GM21515 (cell line): Measurements from ENCODE around the gene CHMP4B.

Experiments
- ATAC-seq: cut with Tn5 transposase; IDR thresholded peaks from one replicate; pipeline ENCODE4 v1.9.1; 2021; ENCODE audit not compliant: unreplicated experiment

The CHMP4B gene

DNA sequence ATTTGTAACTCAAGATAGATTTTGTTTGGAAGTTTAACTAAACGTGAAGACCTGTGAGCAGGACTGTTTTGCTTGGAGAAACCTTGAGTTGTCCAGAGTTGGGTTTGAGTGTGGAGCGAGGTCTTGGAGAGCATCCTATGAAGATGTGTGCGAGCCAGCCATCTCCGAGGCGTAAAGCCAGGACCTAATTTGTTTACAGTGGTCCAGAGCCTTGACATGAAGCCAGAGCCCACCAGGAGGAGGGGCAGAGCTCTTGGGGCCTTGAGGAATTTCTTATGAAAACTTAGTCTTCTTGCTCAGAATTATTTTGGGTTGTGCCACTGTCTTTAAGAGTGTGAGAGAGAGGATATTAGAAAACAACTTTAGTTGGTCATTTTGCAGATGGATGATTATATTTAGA lies 6.3 kb downstream of the CHMP4B start:
- ATAC-seq, result no peak

DNA sequence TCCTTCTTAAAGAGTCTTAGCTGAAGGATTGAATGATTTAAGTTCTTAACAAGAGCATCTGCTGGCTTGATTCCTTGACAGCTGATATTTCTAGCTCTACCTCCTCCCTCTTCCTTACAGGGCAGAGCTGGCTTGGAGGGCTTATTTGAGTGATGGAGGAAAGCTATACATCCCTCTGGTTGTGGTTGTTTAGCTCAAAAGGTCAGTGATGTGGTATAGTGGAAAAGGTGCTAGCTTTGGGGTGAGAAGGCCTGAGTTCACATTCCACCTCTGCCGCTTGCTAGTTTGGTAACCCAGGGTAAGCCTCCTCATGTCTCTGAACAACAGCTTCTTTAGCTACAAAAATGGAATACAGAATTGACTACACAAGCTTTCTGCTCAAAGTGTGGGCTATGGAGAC lies 8.3 kb downstream of the CHMP4B start:
- no peak for ATAC-seq

DNA sequence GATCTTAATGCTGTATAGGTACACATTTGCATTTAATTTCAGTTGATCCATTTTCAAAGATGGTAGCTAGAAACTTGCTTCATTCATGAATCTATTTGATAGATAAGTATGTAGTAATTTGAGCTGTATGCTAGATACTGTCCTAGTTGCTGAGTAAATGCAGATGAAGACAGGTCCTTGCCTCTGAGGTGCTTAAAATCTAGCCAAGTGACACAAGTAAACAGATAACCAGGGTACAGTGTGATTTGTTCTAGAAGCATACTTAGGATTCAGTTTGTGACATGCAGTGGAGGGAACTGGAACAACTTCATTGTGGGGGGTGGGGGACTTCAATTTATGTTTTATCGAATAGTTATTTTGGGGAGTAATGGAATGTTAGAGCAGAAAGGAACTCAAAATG lies 9.2 kb downstream of the CHMP4B start:
- ATAC-seq, result no peak

DNA sequence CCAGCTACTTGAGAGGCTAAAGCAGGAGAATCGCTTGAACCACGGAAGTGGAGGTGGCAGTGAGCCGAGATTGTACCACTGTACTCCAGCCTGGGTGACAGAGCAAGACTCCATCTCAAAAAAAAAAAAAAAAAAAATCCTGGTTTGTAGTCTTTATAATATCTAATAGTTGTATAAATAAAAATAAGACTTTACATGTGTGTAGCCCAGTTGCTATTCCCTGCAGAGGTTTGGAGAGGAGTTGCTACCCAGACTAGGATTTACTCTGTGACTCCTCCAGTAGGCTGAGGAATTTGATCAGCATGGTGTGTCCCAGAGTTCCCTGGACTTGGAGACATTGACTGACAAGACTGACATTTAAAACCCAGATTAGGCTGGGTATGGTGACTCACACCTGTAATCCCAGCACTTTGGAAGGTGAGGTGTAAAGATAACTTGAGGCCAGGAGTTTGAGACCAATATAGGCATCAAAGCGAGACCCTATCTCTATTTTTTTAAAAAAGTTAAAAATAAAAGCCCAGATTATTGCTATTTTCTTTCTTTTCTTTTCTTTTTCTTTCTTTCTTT lies 10.2 kb downstream of the CHMP4B start:
- no peak for ATAC-seq

DNA sequence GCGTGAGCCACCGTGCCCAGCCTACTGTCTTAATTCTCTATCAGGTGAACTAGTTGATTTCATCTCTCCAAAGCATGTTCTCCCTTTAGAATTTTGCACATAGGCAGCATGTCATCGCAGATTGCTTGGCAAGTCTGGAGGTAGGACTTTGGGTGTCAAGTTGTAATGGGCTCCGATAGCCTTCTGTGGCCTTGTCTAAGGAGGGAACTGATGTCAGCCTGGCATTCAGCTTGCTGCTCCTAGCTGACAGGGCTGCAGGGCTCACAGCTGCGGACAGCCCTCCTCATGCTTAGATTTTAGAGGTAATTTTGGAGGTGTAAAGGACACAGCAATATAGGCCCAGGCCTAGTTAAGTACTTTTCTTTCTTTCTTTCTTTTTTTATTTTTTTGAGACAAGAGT lies 11.3 kb downstream of the CHMP4B start:
- ATAC-seq, result no peak

DNA sequence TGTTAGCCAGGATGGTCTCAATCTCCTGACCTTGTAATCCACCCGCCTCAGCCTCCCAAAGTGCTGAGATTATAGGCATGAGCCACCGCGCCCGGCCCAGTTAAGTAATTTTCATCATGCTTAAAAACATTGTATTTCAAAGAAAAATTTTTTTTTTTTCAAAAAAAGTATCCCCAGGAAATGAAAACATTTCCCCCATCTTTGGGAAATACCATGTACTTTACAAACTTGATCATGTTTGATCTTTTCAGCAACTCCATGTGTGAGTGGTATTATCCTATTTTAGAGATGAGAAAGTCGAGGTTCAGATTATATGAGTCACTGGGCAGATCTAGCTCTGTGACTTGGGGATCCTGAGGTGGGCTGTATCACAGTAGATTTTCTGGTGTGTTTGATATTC lies 11.8 kb downstream of the CHMP4B start:
- ATAC-seq, result no peak

DNA sequence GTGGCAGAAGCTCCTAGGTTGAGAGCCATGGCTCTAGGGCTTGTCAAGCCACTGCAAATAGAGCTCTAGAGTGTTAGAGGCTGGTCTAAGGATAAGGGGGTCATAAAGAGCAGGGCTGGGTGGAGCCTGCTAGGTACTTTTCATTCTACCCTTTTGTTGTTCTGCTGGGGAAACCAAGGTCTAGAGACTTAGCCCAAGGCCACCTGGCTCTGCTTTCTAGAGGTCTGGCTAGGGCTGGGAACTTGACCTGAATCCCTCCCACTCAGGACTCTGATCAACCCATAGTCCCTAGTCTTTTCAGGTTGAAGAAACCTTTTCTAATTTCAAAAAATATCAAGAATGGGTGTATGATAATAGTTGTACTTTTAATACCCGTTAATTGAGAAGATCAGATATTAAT lies 13.7 kb downstream of the CHMP4B start:
- no peak for ATAC-seq

DNA sequence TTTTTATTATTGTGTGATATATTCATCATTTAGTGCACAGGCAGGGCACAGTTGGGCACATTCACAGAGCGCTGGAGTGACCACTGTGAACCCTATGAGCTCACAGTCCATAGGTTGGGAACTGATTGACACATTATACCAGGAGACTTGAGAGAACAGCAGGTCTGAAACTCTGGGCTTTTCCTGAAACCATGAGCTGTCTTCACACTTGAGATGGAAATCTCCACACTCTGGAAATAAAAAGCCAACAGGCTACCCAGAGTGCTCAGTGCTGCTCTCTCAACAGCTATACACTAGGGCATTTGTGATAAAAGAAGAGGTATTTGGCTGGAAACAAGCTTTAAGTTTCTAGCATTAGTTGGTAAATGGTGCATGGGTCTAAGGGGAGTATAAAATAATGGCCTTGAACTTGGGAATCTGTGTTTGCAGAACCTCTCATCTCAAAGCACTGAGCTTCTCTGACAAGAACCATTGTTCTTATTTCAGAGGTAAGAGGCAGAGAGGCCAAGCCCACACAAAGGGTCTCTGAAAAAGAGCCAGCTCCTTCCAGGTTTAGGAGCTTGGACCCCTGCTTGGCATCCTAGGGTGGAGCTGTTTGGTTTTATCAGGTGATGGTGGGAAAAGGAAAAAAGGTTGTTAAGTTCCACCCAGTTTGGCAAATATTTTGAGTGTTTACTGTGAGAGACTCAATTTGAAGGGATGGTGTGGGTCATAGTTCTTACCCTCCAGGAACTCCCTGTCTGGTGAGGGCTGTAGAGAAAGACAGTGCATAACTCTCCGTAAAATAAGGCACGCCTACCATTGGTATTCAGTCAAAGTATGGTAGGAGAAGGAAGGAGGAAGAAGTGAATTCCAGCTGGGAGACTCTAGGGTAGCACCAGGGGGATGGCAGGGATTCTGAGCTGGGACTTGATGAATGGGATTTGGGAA lies 14.5 kb downstream of the CHMP4B start:
- no peak for ATAC-seq

DNA sequence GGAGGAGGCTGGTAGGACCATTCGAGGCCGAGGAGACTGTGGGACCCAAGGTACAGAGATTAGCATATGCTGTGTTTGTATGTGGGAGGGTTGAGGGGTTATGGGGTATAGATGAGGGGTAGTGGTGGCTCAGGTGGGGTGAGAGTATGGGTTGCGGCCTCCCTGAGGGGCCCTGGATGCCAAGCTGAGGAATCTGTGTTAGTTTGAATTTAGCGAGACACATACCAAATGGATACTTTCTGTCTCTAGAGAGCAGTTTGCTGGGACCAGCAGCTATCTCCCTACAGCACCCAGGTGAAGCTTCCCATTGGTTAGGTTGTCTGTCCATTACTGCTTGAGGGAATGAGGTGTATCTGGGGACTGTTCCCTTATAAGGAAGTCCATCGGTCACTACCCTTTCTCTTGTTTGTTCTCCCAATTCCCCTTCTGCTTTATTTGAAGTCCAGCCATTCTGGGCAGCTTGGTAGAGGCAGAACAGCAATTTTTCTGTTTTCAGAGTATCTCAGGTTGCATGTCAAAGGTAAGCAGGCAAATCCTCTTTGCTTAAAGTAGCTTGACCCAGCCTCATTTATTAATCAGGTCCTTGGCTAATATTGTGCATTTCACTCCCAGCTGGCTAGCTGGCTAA lies 15.2 kb downstream of the CHMP4B start:
- ATAC-seq, result no peak

DNA sequence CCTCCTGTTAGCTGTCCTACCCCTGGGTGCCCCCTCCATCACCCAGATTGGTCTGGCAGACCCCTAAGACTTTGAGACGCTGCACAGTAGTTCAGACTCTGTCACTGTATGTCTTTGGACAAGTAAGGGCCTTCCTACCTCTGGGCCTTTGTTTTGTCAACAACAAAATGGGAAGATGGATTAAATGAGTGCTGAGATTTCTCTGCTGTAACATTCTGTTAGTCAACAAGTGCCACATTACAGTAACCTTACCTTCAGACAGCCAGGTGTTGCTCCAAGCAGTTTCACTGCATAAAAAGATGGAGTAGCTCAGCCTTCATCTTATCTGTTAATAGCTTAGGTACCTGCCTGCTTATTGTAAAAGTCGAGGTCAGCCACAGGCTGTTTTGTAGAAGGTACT lies 16.0 kb downstream of the CHMP4B start:
- no peak for ATAC-seq

DNA sequence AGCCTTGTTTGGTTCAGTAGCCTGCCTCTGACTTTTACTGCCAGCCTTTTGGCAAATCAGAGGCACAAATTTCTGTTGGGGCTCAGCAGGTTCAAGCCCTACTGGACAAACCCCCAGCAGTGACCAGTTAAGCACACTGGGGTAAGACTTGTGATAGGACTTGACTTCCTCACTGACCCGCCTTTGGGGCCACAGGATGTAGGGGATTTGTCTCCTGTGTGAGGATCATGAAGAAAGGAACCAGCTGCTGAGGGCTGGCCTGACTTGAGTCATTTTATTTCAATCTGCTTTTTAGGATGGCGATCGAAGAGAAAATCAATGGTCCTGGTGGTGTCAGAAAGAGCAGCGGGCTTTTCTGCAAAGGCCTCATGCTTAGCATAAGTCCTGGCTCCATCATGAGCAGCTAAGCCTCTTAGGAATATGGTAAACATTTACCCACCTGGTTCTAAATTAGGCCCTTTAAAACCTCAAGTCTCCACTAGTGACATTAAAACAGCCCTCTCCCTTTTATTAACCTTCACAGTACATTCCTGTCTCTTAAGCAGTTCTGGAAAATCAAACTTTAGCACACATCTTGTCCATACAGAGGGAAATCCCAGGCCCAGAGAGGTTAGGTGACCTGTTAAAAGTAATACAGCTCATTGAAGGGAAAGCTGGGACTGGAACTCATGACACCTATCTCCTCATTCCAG lies 16.6 kb downstream of the CHMP4B start:
- ATAC-seq, result no peak

DNA sequence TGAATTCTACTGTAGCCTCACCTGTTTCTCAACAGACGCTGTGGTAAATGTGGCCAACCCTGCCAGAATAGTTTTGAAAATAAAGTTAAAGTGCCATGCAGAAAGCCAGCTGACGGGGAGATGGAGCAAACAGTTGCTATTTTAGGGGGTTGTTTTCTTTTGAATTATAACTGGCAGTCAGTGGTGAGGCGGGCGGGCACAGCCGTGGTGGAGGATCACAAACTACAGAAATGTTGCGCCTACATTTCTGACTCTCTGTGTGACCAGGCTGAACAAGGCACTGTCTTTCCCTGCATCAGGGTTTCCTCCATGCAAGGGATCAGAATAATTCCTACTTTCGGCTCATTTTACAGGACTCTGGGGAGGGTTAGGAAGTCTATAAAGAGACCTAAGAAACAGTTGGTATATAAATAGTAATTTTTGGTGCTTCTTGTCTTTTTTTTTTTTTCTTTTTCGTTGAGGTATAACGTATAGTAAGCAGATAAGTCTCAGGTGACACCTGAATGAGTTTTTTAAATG lies 17.2 kb downstream of the CHMP4B start:
- ATAC-seq, result no peak

DNA sequence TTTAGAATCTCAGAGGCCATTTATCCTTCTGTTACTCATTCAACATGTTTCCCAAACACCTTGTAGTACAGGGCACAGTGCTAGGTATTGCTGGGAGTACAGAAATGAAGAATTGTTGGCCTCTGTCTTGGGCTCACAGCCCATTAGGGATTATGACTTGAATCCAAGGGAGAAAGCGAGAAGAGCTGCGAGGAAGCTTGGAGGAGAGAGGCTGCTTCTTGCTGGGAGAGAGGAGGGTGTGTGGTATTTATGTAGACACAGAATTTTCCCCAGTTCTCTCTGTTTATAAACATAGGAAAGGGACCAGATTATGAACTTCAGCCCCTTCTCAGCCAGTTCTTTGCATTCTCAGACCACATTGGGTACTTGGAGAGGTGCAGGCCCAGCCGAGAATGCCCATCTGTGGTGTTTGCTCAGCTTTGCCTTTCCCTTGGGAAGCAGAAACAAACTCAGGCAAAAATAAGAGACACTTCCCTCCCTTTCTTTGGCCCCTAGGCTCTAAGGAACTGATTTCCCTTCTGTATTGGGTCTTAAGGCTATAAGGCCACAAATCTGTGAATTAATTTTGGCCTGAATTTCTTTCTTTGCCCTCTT lies 17.9 kb downstream of the CHMP4B start:
- no peak for ATAC-seq

DNA sequence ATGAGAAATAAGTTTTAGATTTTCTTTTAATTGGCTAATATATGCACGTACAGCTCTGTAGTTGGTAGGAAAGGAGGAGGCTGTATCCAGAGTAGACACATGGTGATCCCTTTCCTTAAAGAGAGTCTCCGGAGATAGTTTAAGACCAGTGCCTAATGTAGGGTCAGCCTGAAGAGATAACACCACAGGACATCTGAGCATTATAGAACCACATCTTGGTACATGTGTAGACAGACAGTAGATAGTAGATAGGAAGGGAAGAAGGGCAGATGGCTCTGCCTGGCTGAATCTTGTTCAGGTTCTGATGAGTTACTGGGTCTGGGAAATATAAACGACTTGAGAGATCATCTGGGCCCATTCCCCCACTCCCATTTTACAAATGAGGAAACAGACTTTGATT lies 18.5 kb downstream of the CHMP4B start:
- no peak for ATAC-seq

DNA sequence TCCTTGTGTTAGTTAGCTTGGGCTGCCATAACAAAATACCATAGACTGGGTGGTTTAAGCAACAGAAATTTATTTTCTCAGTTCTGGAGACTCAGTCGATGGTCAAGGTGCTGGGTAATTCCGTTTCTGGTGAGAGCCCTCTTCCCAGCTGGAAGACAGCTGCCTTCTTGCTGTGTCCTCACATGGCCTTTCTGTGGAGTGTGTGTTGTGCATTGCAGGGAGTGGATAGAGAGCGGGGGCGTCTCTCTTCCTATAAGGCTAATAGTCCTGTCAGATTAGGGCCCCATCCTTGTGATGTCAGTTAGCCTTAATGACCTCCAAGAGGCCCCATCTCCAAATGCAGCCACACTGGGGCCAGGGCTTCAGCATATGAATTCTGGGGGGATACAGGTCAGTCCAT lies 19.2 kb downstream of the CHMP4B start:
- no peak for ATAC-seq

DNA sequence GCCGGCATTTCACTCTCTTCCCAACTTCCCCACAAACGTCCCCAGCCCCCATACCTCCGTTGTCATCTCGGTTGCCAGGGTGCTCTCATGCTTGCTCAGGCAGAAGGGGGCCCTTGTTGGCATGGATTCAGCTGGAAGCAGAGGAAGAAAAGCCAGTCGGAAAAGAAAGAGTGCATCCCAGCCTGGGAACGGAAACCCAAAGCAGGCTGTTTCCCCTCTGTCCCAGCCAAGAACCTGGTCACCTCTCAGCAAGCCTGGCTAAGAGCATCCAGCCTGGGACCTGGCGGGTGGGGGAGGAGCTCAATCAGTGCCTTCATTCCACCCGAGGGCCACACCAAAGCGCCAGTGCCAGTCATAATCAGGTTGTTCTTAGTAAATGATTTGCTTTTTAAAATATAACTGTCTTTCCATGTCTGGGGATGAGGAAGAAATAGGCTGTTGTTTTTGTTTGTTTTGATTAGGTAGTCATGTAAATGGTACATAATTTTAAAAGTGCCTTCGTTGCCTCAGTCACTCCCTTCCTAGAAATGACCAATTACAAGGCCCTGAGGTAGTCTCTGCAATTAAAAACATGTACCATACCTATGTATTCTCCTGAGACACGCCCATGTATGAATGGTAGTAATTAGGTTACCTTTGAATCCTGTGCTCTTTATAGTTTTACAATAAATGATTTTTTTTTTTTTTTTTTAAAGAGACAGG lies 21.1 kb downstream of the CHMP4B start:
- no peak for ATAC-seq

DNA sequence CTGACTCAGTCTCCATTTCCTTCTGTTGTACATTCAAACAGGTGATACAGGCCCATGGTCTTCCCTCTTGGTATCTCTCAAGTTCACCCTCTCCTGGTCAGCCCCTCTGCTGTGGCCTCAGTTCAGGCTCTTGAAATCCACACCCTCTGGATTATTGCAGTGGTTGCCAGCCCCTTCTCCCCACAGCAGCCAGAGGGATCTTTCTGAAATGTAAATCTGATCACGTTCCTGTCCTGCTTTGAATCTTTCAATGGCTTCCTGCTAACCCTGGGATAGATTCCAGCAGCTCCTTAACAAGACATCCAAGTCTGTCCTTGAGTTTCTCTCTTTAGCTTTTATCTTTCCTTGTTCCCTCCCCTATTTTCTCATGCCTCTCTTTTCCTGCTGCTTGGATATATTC lies 22.2 kb downstream of the CHMP4B start:
- ATAC-seq, result no peak

DNA sequence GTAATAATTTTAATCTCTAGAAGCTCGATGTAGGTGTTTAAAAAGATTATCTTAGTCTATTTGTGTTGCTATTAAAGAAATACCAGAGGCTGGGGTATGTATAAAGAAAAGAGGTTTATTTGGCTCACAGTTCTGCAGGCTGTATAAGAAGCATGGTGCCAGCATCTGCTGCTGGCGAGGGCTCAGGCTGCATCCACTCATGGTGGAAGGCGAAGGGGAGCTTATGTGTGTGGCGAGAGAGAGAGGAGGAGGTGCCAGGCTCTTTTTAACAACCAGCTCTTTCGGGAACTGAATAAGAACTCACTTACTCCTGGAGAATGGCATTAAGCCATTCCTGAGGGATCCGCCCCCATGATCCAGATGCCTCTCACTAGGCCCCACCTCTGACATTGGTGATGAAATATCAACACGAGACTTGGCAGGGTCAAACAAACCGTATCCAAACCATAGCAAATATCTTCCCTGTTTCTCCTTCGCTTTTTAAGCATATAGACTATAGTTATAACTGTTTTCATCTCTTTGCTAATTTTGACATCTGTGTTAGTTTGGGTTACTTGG lies 24.5 kb downstream of the CHMP4B start:
- ATAC-seq, result no peak

DNA sequence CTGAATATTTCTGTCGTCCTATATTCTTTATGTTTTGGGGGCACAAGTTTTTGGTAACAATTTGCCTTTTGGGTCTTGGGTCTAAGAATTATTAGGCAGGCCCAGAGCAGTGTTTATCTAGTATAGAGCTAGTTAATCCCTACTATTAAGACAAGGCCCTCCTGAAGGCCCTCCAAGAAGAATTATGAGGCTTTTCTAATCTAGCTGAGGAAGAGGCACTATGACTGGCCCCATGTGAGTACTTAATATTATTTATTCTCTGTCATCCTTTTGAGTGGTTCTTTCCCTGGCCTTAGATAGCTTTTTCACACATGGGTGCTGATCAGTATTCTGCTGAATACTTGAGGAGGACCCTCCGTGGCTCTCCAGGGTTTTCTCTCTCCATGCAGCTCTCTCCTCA lies 25.1 kb downstream of the CHMP4B start:
- no peak for ATAC-seq
